Measurements from ENCODE around the gene SLC28A3. TPM values are rescaled to one million over a fixed set of nuclear protein-coding genes. Genes with fewer than 3 reads are reported as not detected.
"Not testable (repeated sequence)": the region's sequence is repeated elsewhere in the genome, so short reads cannot be mapped to it uniquely, and the experiment has no call there.

Gene SLC28A3
- total RNA-seq, 2 experiments from 2014 or later = 0.23 to 0.31 TPM

GRCh38 chr9:84375954-84376353 is 35.4 kb upstream of the SLC28A3 start:
- ATAC-seq = no peak
- CTCF ChIA-PET = no interaction called here

GRCh38 chr9:84374516-84374915 is 34.0 kb upstream of the SLC28A3 start:
- Mint-ChIP-seq H3K36me3 (ENCODE audit: low read depth) (no peaks in the 10 kb centered on the region), H3K9me3 (no peaks in the 10 kb centered on the region), H3K27ac (no peak overlapping the region), H3K4me3 (no peak overlapping the region), H3K4me1 (ENCODE audit: low read depth) (no peaks in the 10 kb centered on the region), H3K27me3 (peaks cover 16% of the 10 kb centered on the region)
- no peak for TF ChIP-seq CTCF (IDR thresholded peaks at IDR 0.05)
- ChIA-PET CTCF (interaction anchor here (1.2 kb wide), 1 partner anchor 23 kb away, joined by 3 read pairs; no protein-coding TSS in a partner anchor), POLR2A (no interaction called here)
- ATAC-seq (no peak), DNase-seq (no peak)
- intact Hi-C loops (cut with micrococcal nuclease) = no loop called here

More at GRCh38 chr9:84375954-84376353, 35.4 kb upstream of the SLC28A3 start:
- Mint-ChIP-seq H3K27ac (no peak overlapping the region), H3K9me3 (no peaks in the 10 kb centered on the region), H3K27me3 (peaks cover 12% of the 10 kb centered on the region), H3K36me3 (ENCODE audit: low read depth) (no peaks in the 10 kb centered on the region), H3K4me3 (no peak overlapping the region), H3K4me1 (ENCODE audit: low read depth) (no peaks in the 10 kb centered on the region)
- DNase-seq = no peak
- POLR2A ChIA-PET = interaction anchor here (0.6 kb wide), 1 partner anchor 224 kb away, joined by 3 read pairs; no protein-coding TSS in a partner anchor
- intact Hi-C loops (cut with micrococcal nuclease) = no loop called here
- TF ChIP-seq CTCF (IDR thresholded peaks at IDR 0.05) = no peak

- no peaks in the 10 kb centered on the region for H3K9me3 Mint-ChIP-seq
- no peak overlapping the region for H3K4me3 Mint-ChIP-seq
- ChIA-PET CTCF (interaction anchor here (1.2 kb wide), 1 partner anchor 23 kb away, joined by 3 read pairs; no protein-coding TSS in a partner anchor), POLR2A (no interaction called here)
- TF ChIP-seq CTCF (IDR thresholded peaks at IDR 0.05) = no peak
- H3K27ac Mint-ChIP-seq = no peak overlapping the region
- intact Hi-C loops (cut with micrococcal nuclease) = no loop called here
- peaks cover 16% of the 10 kb centered on the region for H3K27me3 Mint-ChIP-seq
- H3K4me1 Mint-ChIP-seq (ENCODE audit: low read depth) = no peaks in the 10 kb centered on the region
- no peak for DNase-seq
- no peak for ATAC-seq
- no peaks in the 10 kb centered on the region for H3K36me3 Mint-ChIP-seq (ENCODE audit: low read depth)
Observed at GRCh38 chr9:84374013-84374412, 33.5 kb upstream of the SLC28A3 start.

GRCh38 chr9:84371737-84372136 is 31.2 kb upstream of the SLC28A3 start:
- no peak for ATAC-seq
- no peak for DNase-seq
- Mint-ChIP-seq H3K9me3 (no peaks in the 10 kb centered on the region), H3K36me3 (ENCODE audit: low read depth) (no peaks in the 10 kb centered on the region), H3K27ac (no peak overlapping the region), H3K27me3 (peaks cover 15% of the 10 kb centered on the region), H3K4me1 (ENCODE audit: low read depth) (no peaks in the 10 kb centered on the region), H3K4me3 (no peak overlapping the region)
- intact Hi-C loops (cut with micrococcal nuclease) = no loop called here
- ChIA-PET POLR2A (no interaction called here), CTCF (no interaction called here)
- TF ChIP-seq CTCF (IDR thresholded peaks at IDR 0.05) = no peak

GRCh38 chr9:84368601-84369000 is 28.0 kb upstream of the SLC28A3 start:
- intact Hi-C loops (cut with micrococcal nuclease) = no loop called here
- no peaks in the 10 kb centered on the region for H3K36me3 Mint-ChIP-seq (ENCODE audit: low read depth)
- peaks cover 1% of the 10 kb centered on the region for H3K9me3 Mint-ChIP-seq
- no peak for TF ChIP-seq CTCF (IDR thresholded peaks at IDR 0.05)
- ATAC-seq (no peak), DNase-seq (no peak)
- no peaks in the 10 kb centered on the region for H3K4me1 Mint-ChIP-seq (ENCODE audit: low read depth)
- no peak overlapping the region for H3K4me3 Mint-ChIP-seq
- POLR2A ChIA-PET = no interaction called here
- no peak overlapping the region for H3K27ac Mint-ChIP-seq
- CTCF ChIA-PET = no interaction called here
- H3K27me3 Mint-ChIP-seq = peaks cover 16% of the 10 kb centered on the region

- H3K27me3 Mint-ChIP-seq = peaks cover 17% of the 10 kb centered on the region
- CTCF ChIA-PET; POLR2A ChIA-PET; H3K36me3 Mint-ChIP-seq (ENCODE audit: low read depth); intact Hi-C loops (cut with micrococcal nuclease); H3K4me1 Mint-ChIP-seq (ENCODE audit: low read depth); DNase-seq; H3K4me3 Mint-ChIP-seq; H3K27ac Mint-ChIP-seq; H3K9me3 Mint-ChIP-seq; ATAC-seq: not testable (repeated sequence)
Observed at GRCh38 chr9:84367726-84368125, 27.2 kb upstream of the SLC28A3 start.

Measured in activated CD8-positive, alpha-beta T cell treated with anti-CD3 and anti-CD28 coated beads for 36 hours (primary cell).